ENCODE measurements around the gene SDK1. TPM values are rescaled to one million over a fixed set of nuclear protein-coding genes. Genes with fewer than 3 reads are reported as not detected.

SDK1 gene
- total RNA-seq, 3 donors from 2014 or later (not counting 1 experiment from before 2014, with no cell fraction given), result 0.05 to 0.11 TPM; not detected in 1

DNA sequence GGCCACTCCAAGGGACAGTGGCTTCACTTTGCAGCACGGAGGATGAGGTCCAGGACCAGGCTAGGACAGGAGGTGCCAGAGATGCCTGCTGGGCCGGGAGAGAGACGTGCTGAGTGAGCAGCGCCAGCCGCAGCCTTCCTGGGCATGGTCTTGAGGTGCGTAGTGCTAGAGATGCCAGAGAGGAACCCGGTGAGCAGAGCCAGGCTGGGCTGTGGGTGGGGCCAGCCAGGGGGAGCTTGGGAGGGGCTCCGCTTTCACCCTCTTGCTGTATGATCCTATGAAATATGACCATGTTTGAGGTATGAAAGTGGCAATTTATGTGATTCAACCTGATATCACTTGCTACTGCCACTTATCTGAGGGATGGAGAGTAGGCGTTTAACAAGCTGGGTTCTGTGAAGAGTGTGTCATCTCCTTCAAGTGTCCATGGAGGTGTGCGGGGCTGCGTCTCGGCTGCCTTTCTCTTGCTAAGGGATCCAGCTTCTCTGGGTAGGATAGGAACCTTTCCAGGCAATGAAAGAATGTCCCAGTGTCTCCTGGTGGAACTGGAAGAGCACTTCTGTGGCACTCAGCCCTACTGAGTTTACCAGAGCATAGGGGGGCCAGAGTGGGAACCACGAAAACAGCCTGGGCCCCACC is 862.6 kb downstream of the SDK1 start:
- Histone ChIP-seq H3K27me3 (ENCODE audit: control insufficient read depth, insufficient read depth, low read length) (no peaks in the 10 kb centered on the region), H3K27ac (ENCODE audit: low read length) (no peak overlapping the region), H3K4me1 (ENCODE audit: control insufficient read depth, insufficient read depth, low read length) (no peaks in the 10 kb centered on the region), H3K4me3 (ENCODE audit: low read length) (no peak overlapping the region), H3K36me3 (ENCODE audit: control insufficient read depth, insufficient read depth, low read length) (no peaks in the 10 kb centered on the region), H3K9me3 (ENCODE audit: control insufficient read depth, insufficient read depth, low read length) (no peaks in the 10 kb centered on the region)
- H3K4me3 Mint-ChIP-seq, result no peak overlapping the region
- WGBS (ENCODE audit: insufficient coverage), result 90% methylated on average over 13 of the region's 13 CpGs
- intact Hi-C loops (cut with micrococcal nuclease), result no loop called here
- no peaks in the 10 kb centered on the region for H3K4me1 Mint-ChIP-seq
- ATAC-seq (no peak), DNase-seq (no peak)
- TF ChIP-seq, protein P1, sequence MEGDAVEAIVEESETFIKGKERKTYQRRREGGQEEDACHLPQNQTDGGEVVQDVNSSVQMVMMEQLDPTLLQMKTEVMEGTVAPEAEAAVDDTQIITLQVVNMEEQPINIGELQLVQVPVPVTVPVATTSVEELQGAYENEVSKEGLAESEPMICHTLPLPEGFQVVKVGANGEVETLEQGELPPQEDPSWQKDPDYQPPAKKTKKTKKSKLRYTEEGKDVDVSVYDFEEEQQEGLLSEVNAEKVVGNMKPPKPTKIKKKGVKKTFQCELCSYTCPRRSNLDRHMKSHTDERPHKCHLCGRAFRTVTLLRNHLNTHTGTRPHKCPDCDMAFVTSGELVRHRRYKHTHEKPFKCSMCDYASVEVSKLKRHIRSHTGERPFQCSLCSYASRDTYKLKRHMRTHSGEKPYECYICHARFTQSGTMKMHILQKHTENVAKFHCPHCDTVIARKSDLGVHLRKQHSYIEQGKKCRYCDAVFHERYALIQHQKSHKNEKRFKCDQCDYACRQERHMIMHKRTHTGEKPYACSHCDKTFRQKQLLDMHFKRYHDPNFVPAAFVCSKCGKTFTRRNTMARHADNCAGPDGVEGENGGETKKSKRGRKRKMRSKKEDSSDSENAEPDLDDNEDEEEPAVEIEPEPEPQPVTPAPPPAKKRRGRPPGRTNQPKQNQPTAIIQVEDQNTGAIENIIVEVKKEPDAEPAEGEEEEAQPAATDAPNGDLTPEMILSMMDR (IDR thresholded peaks at IDR 0.05), result no peak
- no peaks in the 10 kb centered on the region for H3K36me3 Mint-ChIP-seq
- H3K9me3 Mint-ChIP-seq, result no peaks in the 10 kb centered on the region
- no peak overlapping the region for H3K27ac Mint-ChIP-seq
- no peaks in the 10 kb centered on the region for H3K27me3 Mint-ChIP-seq (ENCODE audit: low read depth in 2 of 2)

- no peaks in the 10 kb centered on the region for H3K4me1 ChIP-seq (ENCODE audit: control insufficient read depth, insufficient read depth, low read length)
- Mint-ChIP-seq H3K4me3 (no peak overlapping the region), H3K4me1 (no peaks in the 10 kb centered on the region), H3K9me3 (no peaks in the 10 kb centered on the region), H3K27ac (no peak overlapping the region), H3K27me3 (ENCODE audit: low read depth in 2 of 2) (no peaks in the 10 kb centered on the region), H3K36me3 (no peaks in the 10 kb centered on the region)
- H3K27me3 ChIP-seq (ENCODE audit: control insufficient read depth, insufficient read depth, low read length), result no peaks in the 10 kb centered on the region
- ATAC-seq (no peak), DNase-seq (no peak)
- WGBS (ENCODE audit: insufficient coverage), result 83% methylated on average over 7 of the region's 8 CpGs
- intact Hi-C loops (cut with micrococcal nuclease), result no loop called here
- no peak overlapping the region for H3K4me3 ChIP-seq (ENCODE audit: low read length)
- H3K36me3 ChIP-seq (ENCODE audit: control insufficient read depth, insufficient read depth, low read length), result no peaks in the 10 kb centered on the region
- H3K27ac ChIP-seq (ENCODE audit: low read length), result no peak overlapping the region
- TF ChIP-seq, protein P1 (IDR thresholded peaks at IDR 0.05), result no peak
- no peaks in the 10 kb centered on the region for H3K9me3 ChIP-seq (ENCODE audit: control insufficient read depth, insufficient read depth, low read length)
Observed at GRCh38 chr7:4164556-4164955, 863.5 kb downstream of the SDK1 start.

DNA sequence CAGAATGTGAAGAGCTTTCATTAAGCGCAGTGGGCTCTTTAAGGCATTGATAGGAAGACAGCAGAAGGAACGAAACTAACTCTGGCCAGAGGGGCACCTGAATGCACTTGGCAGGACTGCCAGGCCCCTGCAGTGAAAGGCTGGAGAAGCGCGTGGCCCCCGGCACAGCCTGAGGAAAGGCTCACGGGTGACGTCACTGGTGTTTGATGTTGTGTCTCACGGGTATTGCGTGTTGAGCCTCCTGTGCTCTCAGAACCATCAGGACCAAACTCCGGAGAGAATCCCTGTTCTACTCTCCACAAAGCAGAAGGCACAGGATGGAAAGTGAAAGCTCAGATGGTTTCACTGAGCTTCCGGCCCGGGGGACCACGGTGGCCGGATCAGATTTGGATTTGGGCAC is 865.3 kb downstream of the SDK1 start:
- DNase-seq, result no peak
- H3K36me3 ChIP-seq (ENCODE audit: control insufficient read depth, insufficient read depth, low read length), result no peaks in the 10 kb centered on the region
- no peaks in the 10 kb centered on the region for H3K36me3 Mint-ChIP-seq
- no peaks in the 10 kb centered on the region for H3K9me3 ChIP-seq (ENCODE audit: control insufficient read depth, insufficient read depth, low read length)
- WGBS (ENCODE audit: insufficient coverage), result 94% methylated on average over 14 of the region's 14 CpGs
- H3K4me3 ChIP-seq (ENCODE audit: low read length), result no peak overlapping the region
- no peaks in the 10 kb centered on the region for H3K4me1 Mint-ChIP-seq
- no peaks in the 10 kb centered on the region for H3K27me3 Mint-ChIP-seq (ENCODE audit: low read depth in 2 of 2)
- no peaks in the 10 kb centered on the region for H3K27me3 ChIP-seq (ENCODE audit: control insufficient read depth, insufficient read depth, low read length)
- no peak overlapping the region for H3K27ac ChIP-seq (ENCODE audit: low read length)
- H3K27ac Mint-ChIP-seq, result no peak overlapping the region
- TF ChIP-seq, protein P1 (IDR thresholded peaks at IDR 0.05), result no peak
- H3K4me3 Mint-ChIP-seq, result no peak overlapping the region
- H3K4me1 ChIP-seq (ENCODE audit: control insufficient read depth, insufficient read depth, low read length), result no peaks in the 10 kb centered on the region
- no peak for ATAC-seq
- H3K9me3 Mint-ChIP-seq, result no peaks in the 10 kb centered on the region
- intact Hi-C loops (cut with micrococcal nuclease), result no loop called here

DNA sequence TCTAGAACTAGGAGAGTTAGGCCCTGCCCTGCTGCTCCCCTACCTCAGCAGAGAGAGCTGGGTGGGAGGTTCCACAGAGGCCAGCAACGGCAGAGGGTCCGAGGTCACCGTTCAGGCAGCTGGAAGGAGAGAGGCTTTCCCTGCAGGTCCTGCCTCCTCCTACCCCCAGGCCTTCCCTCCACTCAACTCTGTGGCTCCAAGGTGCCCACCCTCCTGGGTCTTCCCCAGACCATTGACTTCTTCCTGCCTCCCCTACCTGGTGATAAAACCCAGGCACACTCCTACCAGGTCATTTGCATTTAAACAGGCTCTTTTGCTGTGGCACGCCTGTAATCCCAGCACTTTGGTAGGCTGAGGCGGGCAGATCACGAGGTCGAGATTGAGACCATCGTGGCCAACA is 865.8 kb downstream of the SDK1 start:
- H3K27me3 Mint-ChIP-seq (ENCODE audit: low read depth in 2 of 2), result no peaks in the 10 kb centered on the region
- TF ChIP-seq, protein P1 (IDR thresholded peaks at IDR 0.05), result no peak
- intact Hi-C loops (cut with micrococcal nuclease), result no loop called here

More for the DNA sequence above, 865.8 kb downstream of the SDK1 start:
- Mint-ChIP-seq H3K9me3 (no peaks in the 10 kb centered on the region), H3K27ac (no peak overlapping the region), H3K4me1 (no peaks in the 10 kb centered on the region), H3K4me3 (no peak overlapping the region), H3K36me3 (no peaks in the 10 kb centered on the region)
- Histone ChIP-seq H3K4me3 (ENCODE audit: low read length) (no peak overlapping the region), H3K4me1 (ENCODE audit: control insufficient read depth, insufficient read depth, low read length) (no peaks in the 10 kb centered on the region), H3K36me3 (ENCODE audit: control insufficient read depth, insufficient read depth, low read length) (no peaks in the 10 kb centered on the region), H3K27ac (ENCODE audit: low read length) (no peak overlapping the region), H3K9me3 (ENCODE audit: control insufficient read depth, insufficient read depth, low read length) (no peaks in the 10 kb centered on the region), H3K27me3 (ENCODE audit: control insufficient read depth, insufficient read depth, low read length) (no peaks in the 10 kb centered on the region)
- WGBS (ENCODE audit: insufficient coverage), result 83% methylated on average over 8 of the region's 8 CpGs
- DNase-seq (no peak), ATAC-seq (no peak)
